Measurements from ENCODE around the gene LRRC8B. TPM values are rescaled to one million over a fixed set of nuclear protein-coding genes. Genes with fewer than 3 reads are reported as not detected.

LRRC8B gene
- total RNA-seq, 1 experiment from 2014 or later: 15.0 TPM

DNA sequence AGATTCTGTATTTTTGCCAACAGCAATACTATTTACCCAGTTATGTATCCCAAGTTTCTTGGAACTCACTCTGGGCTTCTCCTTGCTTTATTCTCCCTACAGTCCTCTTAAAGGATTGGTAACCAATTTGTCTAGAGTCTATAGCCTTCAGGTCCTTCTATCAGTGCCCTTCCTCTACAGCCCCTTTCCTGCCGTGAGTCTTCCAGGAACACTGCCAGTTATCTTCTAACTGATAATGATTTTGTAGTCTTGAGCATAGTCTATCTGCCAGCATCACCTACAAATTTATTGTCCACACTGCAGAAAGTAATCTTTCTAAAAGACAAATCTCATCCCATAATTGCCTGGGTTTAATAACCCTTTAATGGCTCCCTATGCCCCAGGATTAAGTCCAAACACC is 8.2 kb downstream of the LRRC8B start:
- 0 out of 2 replicates have a peak, but pooled peaks cover 5% of the 10 kb centered on the region for H4K20me1 ChIP-seq (ENCODE audit: insufficient read depth)
- no TSS peak for BruUV-seq (replicated peaks)
- H3K36me3 ChIP-seq (ENCODE audit: low read depth): 0 out of 2 replicates have a peak, but pooled peaks cover 13% of the 10 kb centered on the region
- no peak for DNase-seq
- H2AFZ ChIP-seq: no peak overlapping the region
- no peak overlapping the region for H3K4me3 ChIP-seq
- H3K27me3 ChIP-seq (ENCODE audit: insufficient read depth, low read depth): no peaks in the 10 kb centered on the region
- ChIA-PET CTCF (interaction anchor here (0.6 kb wide), 1 partner anchor 17 kb away, joined by 5 read pairs; no protein-coding TSS in a partner anchor), POLR2A (ENCODE audit: unreplicated experiment) (no interaction called here)
- no peaks in the 10 kb centered on the region for H3K9me3 ChIP-seq (ENCODE audit: insufficient read depth, low read depth)
- H3K27ac ChIP-seq: no peak overlapping the region
- H3K9me2 ChIP-seq (ENCODE audit: insufficient read depth): no peaks in the 10 kb centered on the region
- no peak for TF ChIP-seq EZH2 (IDR thresholded peaks at IDR 0.05; ENCODE audit: low read depth)
- TF ChIP-seq CTCF (conservative IDR thresholded peaks at IDR 0.05): no peak
- H3K79me2 ChIP-seq (ENCODE audit: low read depth): peaks cover 84% of the 10 kb centered on the region
- H3K4me2 ChIP-seq: no peak overlapping the region
- no peaks in the 10 kb centered on the region for H3K4me1 ChIP-seq (replicated peaks; ENCODE audit: insufficient read depth)
- intact Hi-C loops (cut with micrococcal nuclease; ENCODE audit: unreplicated experiment): no loop called here
- H3F3A ChIP-seq (ENCODE audit: insufficient read depth, low read depth): no peaks in the 10 kb centered on the region

DNA sequence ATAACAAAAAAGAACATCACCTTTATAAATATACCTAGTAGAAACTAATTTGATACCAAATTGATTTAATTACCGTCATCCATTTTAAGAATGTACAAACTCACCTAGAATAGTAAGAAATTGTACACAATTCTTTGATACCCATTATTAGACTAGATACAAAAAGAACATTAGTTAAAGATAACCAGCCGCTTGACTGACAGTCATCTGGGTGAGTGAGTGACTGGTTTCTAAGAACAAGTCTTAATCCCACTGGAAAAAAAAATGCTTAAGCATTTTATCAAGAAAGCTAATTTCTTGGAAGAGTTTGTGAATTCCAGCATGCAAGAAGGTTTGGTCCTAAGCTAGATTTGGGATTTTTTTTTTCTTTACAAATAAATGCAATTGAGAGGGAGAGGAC is 10.9 kb downstream of the LRRC8B start:
- POLR2A ChIA-PET (ENCODE audit: unreplicated experiment): no interaction called here
- Histone ChIP-seq H3K27me3 (ENCODE audit: insufficient read depth, low read depth) (no peaks in the 10 kb centered on the region), H3K79me2 (ENCODE audit: low read depth) (peaks cover 89% of the 10 kb centered on the region), H3K9me3 (ENCODE audit: insufficient read depth, low read depth) (no peaks in the 10 kb centered on the region), H3K4me1 (replicated peaks; ENCODE audit: insufficient read depth) (no peaks in the 10 kb centered on the region), H3F3A (ENCODE audit: insufficient read depth, low read depth) (no peaks in the 10 kb centered on the region), H3K27ac (no peak overlapping the region), H3K4me2 (no peak overlapping the region), H3K36me3 (ENCODE audit: low read depth) (0 out of 2 replicates have a peak, but pooled peaks cover 3% of the 10 kb centered on the region), H3K9me2 (ENCODE audit: insufficient read depth) (no peaks in the 10 kb centered on the region), H3K4me3 (no peak overlapping the region), H4K20me1 (ENCODE audit: insufficient read depth) (0 out of 2 replicates have a peak, but pooled peaks cover 5% of the 10 kb centered on the region), H2AFZ (no peak overlapping the region)
- no TSS peak for BruUV-seq (replicated peaks)
- intact Hi-C loops (cut with micrococcal nuclease; ENCODE audit: unreplicated experiment): no loop called here
- no peak for TF ChIP-seq CTCF (conservative IDR thresholded peaks at IDR 0.05)
- no peak for TF ChIP-seq EZH2 (IDR thresholded peaks at IDR 0.05; ENCODE audit: low read depth)
- CTCF ChIA-PET: no interaction called here
- DNase-seq: no peak

GRCh38 chr1:89536555-89537341 is 12.1 kb downstream of the LRRC8B start:
- no peaks in the 10 kb centered on the region for H3K27me3 ChIP-seq (ENCODE audit: insufficient read depth, low read depth)
- H4K20me1 ChIP-seq (ENCODE audit: insufficient read depth): 0 out of 2 replicates have a peak, but pooled peaks cover 5% of the 10 kb centered on the region
- no peak overlapping the region for H2AFZ ChIP-seq
- CTCF ChIA-PET: no interaction called here
- no peak overlapping the region for H3K4me3 ChIP-seq
- DNase-seq: no peak
- H3K36me3 ChIP-seq (ENCODE audit: low read depth): no peaks in the 10 kb centered on the region
- H3K4me2 ChIP-seq: no peak overlapping the region
- H3F3A ChIP-seq (ENCODE audit: insufficient read depth, low read depth): no peaks in the 10 kb centered on the region
- no peak overlapping the region for H3K27ac ChIP-seq
- no peaks in the 10 kb centered on the region for H3K9me2 ChIP-seq (ENCODE audit: insufficient read depth)
- POLR2A ChIA-PET (ENCODE audit: unreplicated experiment): no interaction called here
- H3K79me2 ChIP-seq (ENCODE audit: low read depth): peaks cover 83% of the 10 kb centered on the region
- no peaks in the 10 kb centered on the region for H3K9me3 ChIP-seq (ENCODE audit: insufficient read depth, low read depth)
- intact Hi-C loops (cut with micrococcal nuclease; ENCODE audit: unreplicated experiment): no loop called here
- no TSS peak for BruUV-seq (replicated peaks)
- TF ChIP-seq CTCF (conservative IDR thresholded peaks at IDR 0.05): no peak
- TF ChIP-seq EZH2 (IDR thresholded peaks at IDR 0.05; ENCODE audit: low read depth): no peak
- no peaks in the 10 kb centered on the region for H3K4me1 ChIP-seq (replicated peaks; ENCODE audit: insufficient read depth)
